Fibroblast of skin of scalp (primary cell): ENCODE data around the gene FAM229A.

ENCODE experiments used
- DNase-seq: peaks from one replicate; pipeline ENCODE4 v3.0.0-alpha.2; 2013

FAM229A gene

GRCh38 chr1:32327204-32327603 is 35.1 kb downstream of the FAM229A start:
- no peak for DNase-seq

DNA sequence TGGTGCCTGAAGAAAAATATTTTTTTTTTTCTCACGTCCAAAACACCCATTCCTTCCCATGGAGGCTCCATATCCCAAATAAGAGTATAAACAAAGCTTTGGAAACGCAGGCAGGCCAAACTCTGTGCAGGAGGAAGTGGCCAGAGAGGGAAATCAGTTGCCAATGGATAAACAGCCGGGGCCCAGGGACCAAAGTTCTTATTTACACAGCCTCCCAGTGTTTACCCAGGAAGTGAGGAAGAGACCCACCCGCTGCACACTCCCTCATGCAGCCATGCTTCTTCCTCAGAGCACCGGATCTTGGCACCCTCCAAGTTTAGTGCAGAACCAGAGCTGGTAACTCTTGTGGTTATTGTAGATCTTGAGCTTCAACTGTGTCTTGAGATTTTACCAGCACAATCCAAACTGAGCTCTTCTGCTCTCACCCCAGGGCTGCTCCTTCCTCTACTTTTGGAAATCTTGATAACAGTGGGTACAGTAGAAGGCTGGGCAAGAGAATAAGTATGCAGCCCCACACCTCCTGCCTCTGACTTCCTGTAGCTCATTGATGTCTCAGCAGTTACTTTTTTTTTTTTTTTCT is 40.5 kb downstream of the FAM229A start:
- no peak for DNase-seq

DNA sequence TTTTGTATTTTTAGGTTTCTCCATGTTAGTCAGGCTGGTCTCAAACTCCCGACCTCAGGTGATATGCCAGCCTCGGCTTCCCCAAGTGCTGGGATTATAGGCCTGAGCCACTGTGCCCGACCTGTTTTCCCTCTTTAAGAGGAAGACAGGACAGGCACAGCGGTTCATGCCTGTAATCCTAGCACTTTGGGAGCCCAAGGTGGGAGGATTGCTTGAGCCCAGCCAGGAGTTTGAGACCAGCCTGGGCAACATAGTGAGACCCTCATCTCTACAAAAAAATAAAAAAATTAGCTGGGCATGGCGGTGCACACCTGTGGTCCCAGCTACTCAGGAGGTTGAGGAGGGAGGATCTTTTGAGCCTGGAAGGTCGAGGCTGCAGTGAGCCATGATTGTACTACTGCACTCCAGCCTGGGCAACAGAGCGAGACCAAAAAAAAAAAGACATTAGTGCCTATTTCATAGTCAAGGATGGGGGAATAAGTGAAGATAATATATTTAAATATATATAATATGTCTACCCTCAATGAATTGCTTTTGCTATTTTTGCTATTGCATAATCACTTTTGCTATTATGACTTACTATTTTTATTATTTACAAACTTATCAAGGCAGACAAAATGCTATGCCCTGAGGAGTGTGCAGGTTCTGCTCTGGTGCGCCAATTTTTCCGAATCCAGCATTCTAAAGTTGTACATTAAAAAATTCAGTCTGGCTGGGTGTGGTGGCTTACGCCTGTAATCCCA is 44.0 kb downstream of the FAM229A start:
- DNase-seq = no peak

DNA sequence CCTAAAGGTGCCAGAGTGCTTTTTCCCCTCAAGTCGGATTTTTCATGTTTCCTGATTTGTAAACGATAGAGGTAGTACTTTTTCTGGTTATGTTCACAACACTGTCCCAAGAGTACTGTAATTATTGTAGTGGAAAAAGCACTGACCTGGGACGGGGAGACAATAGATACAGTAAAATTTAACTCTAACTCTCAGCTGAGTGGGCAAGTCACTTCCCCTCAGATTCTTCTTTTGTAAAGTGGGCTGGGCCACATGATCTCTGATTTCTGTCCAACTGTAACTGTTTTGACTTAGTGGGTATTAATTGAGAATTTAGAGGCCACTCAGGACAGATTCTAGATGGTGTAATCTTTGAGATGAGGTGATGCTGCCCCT is 45.4 kb downstream of the FAM229A start:
- no peak for DNase-seq

DNA sequence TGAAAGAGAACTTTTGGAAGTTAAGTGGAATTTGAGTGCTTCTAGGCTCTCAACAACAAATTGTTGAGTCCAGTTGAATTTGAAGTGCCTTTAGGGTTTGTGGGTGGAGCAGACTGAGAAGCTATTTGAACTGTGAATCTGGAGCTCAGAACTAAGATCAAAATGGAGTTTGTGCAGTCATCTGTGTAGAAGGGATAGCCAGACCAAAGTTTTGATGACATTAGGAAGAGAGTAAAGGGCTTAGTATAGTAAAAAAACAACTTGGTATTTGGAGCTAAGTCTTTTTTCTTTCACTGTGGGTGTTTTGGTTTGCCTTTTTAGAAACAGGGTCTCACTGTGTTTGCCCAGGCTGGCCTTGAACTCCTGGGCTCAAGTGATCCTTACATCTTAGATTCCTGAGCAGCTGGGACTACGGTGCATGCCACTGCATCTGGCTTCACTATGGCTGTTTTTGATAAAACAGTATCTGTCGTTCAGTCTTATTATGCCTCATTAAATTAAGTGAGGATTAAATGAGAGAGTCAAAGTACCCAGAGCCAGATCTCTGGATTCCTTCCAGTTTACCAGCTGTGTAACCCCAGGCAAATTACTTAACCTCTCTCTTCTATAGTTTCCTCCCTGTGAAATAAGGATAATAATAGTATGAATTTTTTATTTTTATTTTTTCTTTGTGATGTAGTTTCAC is 50.4 kb downstream of the FAM229A start:
- DNase-seq = no peak
